Activated T-helper 1 cell treated with Interleukin-2 at 50 U/mL for 16 hours (primary cell): ENCODE measurements around the gene CDHR1.
"Not testable (repeated sequence)": the region's sequence is repeated elsewhere in the genome, so short reads cannot be mapped to it uniquely, and the experiment has no call there.

Experiments used
- DNase-seq: peaks from one replicate; pipeline ENCODE4 v3.0.0-alpha.2; 2020; ENCODE audit warnings: low read depth

CDHR1 gene

DNA sequence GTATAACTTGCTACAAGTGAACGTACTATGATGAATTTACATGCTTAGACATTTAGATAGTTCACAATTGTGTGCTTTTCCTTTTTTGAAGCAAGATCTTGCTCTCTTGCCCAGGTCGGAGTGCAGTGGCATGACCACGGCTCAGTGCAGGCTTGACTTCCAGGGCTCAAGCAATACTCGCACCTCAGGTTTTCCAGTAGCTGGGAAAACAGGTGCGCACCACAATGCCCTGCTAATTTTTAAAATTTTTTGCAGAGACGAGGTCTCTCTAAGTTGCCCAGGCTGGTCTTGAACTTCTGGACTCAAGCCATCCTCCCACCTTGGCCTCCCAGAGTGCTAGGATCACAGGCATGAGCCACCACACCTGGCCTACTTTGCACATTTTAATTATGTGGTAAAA lies 18.9 kb upstream of the CDHR1 start:
- DNase-seq: no peak

DNA sequence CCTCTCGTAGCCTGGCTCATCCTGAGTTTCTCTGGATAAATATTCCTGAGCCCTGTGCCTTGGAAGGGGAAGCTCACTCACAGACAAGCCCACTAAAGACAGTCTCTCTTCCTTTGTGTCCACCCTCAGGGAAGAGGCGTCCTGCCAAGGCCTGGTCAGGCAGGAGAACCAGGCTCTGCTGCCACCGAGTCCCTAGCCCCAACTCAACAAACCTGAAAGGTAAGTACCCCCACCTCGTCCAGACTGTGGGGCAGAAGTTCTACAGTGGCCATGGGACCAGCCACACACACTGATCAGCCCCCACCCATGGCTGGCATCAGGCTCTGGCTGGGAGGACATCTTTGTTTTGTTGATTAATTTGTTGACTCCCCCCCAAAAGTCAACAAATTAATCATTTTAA lies 18.0 kb upstream of the CDHR1 start:
- no peak for DNase-seq

DNA sequence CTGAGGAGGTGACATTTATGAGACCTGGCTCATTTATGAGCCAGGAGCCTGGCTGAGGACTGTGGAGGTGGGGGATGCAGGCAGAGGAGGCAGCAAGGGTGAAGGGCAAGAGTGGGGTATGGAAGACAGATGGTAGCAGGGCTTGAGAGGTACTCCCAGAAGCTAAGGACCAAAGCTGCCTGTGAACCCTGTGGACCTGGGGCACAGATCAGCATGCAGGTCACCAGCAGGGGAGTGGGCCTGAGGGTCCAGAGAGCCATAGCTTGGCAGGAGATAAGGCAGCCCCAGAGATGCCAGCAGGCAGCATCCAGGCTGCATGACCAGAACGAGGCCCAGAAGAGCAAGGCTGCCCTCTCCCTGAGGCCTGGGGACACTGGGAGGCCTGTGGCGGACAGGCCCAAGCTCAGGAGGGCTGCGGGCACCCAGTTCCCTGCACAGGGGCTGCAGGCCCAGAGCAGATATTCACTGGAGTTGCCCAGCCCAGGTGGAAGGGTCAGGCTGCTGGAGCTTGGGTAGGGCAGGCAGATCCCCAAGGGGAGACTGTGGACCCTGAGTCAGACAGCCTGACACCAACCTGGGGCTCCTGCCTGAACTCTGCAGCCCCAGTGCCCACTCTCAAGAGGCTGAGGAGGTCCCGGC lies 17.4 kb upstream of the CDHR1 start:
- no peak for DNase-seq

DNA sequence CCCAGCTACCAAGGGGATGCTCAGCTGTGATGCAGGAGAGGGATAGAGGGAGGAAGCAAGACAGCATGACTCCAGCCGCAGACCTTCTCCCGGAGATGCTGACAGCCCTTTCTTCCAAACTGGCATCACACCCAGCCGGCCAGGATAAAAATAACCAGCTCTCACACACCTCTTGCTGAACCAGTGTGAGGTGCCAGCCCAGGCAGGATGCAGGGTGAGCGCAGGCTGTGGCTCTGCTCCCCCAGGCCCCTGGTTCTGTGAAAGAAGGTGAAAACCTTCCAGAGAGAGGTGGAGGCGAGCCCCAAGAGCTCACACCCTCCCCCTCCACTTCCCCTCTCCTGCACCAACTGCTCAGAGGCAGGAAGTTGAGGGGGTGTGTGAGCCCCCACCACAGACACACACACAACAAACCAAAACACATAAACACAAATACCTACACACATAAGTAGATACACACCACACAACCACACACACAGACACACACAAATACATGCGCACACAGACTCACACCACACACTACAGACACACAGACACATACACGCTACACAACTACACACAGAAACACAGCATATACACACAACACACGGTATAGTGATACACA lies 16.7 kb upstream of the CDHR1 start:
- peak; percentile 28 for DNase-seq

DNA sequence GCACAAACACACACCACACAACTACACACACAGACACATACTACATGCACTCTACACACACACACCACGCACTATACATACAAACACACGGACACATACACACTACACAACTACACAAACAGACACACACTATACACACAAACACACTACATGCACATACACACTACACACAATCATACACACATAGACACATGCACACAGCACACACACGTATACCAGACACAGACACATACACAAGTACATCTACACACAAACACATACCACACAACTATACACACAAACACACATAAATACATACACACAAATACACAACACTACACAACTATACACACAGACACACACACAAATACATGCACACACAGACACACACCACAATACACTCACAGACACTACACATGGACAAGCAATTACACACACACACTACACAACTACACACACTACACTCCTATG lies 16.2 kb upstream of the CDHR1 start:
- DNase-seq: no peak

DNA sequence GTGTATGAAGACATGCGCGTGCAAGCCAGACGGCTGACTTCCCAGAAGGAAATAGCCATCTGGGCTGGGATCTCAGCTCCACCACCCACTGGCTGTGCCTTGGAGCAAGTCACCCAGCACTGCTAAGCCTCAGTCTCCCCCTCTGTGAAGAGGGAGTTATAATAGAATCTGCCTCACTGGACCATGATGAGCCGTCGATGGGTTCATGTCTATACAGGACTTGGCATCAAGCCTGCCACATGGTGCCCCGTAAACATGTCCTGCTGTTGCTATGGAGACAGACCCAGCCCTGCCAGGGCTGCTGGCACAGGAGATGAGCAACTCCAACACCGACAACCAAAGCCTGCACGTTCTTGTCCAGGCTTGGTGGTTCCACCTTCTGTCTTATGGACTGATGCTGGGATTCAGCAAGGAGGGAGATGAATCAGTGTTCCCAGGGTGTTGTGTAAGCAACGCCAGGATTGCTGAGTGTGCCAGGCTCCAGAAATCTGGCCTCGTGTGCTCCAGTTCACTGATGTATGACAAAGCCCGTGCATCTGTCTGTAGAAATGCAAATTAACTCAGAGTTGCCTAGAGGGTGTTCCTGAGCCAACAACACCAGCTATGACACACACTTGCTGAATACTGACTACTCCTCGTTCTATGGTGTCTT lies 15.2 kb upstream of the CDHR1 start:
- DNase-seq: no peak

DNA sequence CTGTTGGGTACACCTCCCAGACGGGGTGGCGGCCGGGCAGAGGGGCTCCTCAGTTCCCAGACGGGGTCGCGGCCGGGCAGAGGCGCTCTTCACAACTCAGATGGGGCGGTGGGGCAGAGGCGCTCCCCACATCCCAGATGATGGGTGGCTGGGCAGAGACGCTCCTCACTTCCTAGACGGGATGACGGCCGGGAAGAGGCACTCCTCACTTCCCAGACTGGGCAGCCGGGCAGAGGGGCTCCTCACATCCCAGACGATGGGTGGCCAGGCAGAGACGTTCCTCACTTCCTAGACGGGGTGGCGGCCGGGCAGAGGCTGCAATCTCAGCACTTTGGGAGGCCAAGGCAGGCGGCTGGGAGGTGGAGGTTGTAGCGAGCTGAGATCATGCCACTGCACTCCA lies 14.0 kb upstream of the CDHR1 start:
- DNase-seq: not testable (repeated sequence)

DNA sequence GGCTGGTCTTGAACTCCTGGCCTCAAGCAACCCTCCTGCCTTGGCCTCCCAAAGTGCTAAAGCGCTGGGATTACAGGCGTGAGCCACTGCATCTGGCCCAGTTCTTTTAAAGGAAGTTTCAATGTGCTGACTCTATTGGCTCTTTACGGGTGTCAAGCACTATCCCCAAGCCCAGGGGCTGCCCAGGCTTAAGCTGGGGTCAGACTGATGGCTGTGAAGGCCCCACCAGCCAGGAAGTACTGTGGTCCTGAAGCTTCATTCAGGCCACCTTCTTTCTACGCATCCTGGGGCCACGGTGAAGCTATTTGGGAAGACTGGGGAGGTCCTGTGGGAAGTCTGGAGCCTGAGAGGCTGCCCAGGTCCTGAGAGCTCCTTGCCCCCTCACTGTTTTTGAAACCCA lies 12.7 kb upstream of the CDHR1 start:
- no peak for DNase-seq

DNA sequence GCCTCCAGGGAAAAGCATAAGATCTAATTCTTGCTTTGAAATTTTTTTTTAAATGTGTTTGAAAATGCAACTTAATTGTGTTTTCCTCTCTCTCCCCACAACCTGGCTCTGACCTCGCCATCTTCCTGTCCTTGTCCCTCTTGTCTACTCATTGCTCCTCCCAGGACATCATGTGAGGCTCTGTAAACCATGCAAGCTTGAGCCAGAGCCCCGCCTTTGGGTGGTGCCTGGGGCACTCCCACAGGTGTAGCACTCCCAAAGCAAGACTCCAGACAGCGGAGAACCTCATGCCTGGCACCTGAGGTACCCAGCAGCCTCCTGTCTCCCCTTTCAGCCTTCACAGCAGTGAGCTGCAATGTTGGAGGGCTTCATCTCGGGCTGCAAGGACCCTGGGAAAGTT lies 9.8 kb upstream of the CDHR1 start:
- no peak for DNase-seq

DNA sequence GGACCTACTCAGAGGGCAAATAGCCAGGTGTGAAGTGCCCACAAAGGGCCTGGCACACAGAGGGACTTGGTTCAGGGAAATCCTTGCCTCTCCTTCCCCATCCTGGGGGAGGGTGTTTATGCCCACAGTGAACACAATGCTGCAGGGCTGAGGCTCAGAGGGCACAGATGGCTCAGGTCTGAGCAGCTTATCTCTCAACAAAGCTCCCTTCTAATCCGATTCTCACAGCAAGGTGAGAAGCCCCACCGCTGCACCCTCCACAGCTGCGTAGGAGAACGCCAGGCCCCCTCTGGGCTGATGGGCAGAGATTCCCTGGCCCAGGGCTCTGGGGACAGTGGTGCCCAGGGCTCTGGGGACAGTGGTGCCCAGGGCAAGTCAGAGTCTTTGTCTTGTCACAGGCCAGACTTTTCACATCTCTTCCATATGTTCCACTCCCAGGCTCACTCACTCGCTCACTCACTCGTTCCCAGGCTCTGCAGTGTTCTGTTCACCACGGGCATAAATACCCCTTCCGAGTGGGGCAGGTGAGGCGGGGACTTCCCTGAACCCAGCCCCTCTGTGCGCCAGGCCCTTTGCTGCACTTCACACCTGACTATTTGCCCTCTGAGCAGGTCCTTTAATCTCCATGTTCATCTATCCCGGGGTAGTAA lies 8.7 kb upstream of the CDHR1 start:
- no peak for DNase-seq

DNA sequence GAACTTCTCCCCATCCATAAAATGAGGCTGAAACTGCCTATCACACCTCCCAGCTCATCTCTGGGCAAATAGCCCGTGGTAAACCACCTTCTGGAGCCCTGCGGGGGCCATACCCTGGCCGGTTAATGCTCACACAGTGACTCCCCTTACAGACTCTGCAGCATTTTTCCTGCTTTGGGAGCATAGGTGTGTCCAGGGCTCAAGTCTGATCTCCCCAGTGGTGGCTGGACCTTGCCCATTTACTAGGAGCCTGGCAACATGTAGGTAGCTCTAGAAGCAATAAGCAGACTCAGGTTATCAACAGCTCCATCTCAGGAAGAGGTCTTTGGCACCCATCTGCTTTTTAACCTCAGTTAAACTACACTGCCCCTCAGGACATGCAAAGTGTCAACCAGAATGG lies 5.5 kb upstream of the CDHR1 start:
- no peak for DNase-seq

DNA sequence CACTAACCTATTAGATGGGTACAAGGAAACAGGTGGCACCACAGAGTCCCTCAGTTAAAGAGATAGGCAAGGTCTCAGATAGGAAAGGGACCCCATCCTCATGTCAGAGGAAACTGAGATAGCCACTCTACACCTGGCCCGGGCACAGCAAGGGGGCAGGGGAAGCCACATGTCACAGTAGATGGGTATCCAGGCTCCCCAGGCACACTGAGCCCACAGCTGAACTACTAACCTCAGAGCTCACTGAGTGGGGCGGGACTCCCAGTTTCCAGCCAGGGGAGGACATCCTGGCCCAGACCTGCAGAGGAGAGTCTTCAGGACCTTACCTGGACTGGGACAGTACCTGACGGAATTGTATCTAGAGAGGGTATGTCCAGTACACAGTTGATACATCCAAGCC lies 3.7 kb upstream of the CDHR1 start:
- DNase-seq: no peak

DNA sequence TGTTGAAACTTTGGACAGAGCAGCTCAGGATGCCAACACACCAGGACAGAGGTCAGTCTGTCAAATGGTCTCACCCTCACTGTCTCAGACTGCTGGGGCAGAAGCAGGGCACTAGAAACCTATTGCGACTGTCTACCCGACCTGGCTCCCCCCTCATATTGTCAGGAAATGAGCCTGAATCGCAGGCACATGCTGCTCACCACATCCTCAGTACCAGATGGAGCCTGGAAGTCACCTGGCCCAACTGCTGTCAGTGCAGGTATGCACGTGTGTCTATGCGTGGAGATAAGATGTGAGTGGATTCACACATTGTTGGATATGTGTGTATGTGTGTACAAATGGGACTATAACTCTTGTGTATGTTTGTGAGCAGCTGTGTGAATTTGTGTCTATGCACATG lies 3.2 kb upstream of the CDHR1 start:
- DNase-seq: no peak

DNA sequence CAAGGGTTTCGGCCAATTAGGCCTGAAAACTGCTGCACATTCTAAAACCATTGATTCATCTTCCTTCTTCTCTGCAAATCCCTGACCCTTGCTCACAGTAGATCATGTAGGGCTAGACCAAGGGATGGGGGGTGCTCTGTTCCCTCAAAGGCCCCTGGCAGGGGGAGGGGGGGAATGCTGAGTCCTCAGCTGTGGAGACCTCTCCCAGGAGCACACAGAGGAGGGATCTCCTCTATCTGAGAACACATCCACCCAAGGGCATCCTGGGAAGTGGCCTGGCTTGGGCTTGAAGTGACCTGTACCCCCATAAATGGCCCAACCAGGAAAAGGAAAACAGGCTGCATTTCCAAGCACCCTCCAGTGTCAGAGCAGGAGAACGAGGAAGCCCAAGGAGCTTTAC lies 1.0 kb upstream of the CDHR1 start:
- DNase-seq: no peak

DNA sequence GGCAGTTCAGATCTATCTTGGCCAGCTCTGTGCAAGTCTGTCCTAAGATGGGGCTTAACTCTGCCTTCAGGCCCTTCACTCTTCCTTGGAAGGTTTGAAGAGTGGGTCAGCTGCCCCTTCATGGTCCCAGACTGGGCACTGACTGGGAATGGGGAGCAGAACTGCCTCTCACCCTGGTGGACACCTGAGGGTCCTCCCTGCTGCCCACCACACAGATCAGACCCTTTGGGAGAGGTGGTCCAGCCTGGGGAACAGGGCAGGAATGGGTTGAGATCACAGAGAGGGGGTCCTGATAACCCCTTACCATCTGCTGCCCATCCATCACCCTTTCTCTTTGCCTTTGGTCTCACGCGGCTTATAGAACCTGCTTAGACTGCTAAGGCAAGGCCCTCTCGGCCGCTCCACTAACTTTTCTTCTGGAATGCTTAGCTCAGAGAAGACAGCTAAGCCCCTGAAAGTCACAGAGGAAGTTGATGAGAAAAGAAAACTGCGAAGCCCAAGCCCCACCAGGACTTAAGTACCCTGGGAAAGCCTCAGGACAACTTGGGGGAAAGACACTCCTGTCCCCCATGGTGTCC lies 402 bp upstream of the CDHR1 start:
- DNase-seq: no peak

DNA sequence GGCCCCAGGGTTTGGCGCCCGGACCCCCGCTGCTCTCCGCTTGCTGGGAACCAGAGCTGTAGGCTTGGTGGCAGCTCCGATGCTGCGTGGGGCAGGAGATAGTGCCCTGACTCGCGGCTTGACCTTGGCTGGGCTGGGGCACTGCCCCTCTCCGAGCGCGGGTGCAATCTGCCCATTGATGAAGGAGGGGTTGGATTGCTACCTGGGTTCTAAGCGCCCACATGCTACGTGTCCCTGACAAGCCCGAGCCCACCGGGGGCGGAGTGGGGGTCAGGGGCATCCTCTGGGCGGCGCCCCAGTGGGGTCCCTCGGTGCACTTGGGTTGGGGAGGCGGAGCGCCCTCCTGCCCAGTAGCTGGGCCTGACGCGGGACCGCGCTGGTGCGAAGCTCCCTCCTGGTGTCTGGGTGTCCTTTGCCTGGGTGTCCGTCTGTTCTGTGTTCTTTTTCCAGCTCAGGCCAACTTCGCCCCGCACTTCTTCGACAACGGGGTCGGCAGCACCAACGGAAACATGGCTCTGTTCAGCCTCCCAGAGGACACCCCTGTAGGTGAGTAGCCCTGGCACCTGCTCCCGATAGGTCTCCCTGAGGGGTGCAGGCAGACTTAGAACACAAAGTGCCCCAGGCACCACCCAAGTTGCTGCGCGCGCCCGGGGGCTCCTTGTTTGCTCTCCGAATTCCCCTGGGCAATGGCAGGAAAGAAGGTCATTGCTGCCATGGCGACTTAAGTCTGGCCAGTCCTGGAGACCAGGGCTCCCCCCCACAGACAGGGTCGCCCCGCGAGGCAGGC lies 900 bp downstream of the CDHR1 start:
- no peak for DNase-seq

DNA sequence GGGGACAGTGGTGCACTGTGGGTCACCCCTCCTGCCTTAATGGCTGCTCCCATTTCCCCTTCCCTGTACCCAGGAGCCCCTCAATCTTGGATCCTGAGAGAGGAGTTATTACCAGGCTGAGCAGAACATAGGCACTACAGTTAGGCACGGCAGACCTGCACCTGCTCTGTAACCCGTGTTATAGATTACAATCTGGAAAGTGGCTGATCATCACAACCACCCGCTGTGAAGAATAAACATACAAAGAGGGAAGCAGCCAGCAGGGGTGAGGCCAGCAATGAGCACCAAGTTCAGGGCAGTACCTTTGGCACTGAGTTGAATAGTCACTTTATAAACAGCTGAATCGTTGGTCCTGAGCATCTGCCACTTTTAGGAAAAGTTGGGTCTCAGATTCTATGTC lies 1.7 kb downstream of the CDHR1 start:
- DNase-seq: no peak

DNA sequence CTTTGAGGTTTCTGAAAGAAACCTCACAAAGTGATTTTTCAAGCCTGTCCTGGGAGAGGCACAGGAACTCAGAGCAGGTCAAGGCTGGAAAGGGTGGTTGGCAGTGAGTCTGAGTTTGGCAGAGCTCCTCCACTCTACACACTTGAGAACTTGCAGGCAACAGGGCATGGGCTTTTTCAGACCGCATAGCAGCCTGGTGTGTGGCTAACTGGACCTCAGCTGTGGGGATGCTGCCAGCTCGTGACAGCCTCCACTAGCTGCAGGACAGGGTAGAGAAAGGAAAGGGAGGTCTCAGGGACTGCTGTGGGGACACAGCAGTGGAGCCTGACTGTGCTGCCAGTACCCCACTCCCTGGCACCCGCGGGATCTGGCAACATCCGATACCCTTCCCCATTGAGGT lies 2.6 kb downstream of the CDHR1 start:
- no peak for DNase-seq

DNA sequence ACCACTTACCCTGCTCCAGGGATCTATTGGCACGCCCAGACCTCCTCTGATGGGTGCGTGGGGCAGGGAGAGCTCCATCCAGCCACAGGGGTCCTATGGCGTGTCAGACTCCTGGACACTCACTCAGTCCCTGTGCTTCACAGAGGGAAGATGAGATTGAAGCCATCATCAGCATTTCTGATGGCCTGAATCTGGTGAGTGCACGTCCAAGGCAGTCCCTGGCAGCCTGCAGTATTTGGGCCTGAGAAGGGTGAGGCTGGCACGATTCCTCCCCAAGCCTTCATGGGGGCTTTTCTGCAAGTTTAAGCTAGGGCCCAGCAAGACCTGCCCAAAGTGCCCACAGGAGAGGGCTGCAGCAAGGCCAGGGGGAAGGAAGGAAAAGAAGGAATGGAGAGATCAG lies 3.3 kb downstream of the CDHR1 start:
- DNase-seq: no peak

DNA sequence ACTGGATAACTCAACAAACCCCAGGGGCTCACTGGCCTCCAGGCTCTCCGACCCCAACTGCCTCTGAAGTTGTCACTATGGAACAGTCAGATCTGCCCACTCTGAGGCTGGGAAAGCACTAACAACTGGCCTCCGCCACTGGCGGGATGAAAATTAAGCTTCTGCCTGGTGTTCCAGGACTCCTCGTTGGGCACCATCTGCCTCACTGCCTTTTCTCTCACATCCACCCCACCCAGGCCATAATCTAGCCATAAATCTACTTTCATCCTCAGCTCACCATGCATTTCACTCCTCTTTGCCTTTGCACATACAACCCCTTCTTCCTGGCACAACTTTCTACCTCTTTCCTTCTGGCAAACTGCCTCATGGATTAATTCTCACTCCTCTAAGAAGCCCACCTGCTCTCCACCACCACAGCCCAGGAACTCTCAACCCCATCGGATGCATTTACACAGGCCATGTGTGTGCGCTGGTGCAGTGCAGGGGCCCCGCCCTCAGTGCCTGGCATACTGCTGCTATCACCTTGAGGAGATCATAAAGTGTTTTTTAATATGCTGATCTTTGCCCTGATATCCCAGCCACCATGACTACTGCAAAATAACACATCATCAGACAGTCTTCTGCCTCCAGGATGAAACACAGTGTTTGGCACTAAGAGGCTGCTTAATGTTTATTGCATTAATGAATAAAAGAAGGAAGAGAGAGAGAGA lies 4.0 kb downstream of the CDHR1 start:
- DNase-seq: no peak

DNA sequence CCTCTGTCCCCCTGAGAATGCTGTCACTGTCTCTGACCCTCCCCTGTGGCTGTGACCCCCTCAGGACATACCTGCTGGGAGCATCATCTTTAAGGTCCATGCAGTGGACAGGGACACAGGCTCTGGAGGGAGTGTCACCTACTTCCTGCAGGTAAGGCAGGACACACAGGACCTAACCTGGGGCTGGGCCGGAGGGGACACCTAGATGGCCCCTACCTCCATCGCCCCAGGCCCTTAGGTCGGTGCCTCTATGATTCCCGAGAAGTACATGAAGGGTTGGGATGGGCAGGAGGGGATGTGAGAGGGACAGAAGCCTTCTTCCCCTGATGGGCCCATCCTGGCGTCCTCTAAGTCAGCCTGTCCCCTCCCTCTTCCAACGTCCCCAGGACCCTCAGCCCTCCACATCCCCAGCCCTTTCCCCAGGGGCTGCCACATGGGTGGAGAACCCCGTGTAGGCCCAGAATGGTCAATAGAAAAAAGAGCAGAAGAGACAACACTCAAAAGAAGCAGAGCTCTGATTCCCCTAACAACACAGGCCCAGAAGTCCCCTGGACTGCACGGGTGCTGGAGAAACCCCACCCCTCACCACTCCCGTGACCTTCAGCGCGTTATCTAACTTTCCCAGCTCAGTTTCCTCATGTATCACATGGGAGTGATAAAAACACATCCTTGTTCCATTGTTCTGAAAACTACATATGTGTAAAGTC lies 6.4 kb downstream of the CDHR1 start:
- no peak for DNase-seq
